NCI-H187 treated with DMSO at 0.1 percent for 48 hours (cell line): ENCODE measurements around the gene SDK2.

Source experiments
- DNase-seq: peaks from one replicate; lab custom pipeline; 2025; lab: John Stamatoyannopoulos, UW

Gene SDK2

GRCh38 chr17:73610331-73610911 lies 33.8 kb downstream of the SDK2 start:
- DNase-seq = no peak

GRCh38 chr17:73609758-73610157 lies 34.5 kb downstream of the SDK2 start:
- no peak for DNase-seq

GRCh38 chr17:73609060-73609459 lies 35.2 kb downstream of the SDK2 start:
- DNase-seq = no peak

- DNase-seq = no peak
Measured at GRCh38 chr17:73605444-73605843, 38.8 kb downstream of the SDK2 start.

GRCh38 chr17:73604476-73604875 lies 39.8 kb downstream of the SDK2 start:
- no peak for DNase-seq

GRCh38 chr17:73603971-73604370 lies 40.3 kb downstream of the SDK2 start:
- DNase-seq = no peak

- no peak for DNase-seq
Measured at GRCh38 chr17:73600103-73600871, 44.0 kb downstream of the SDK2 start.

GRCh38 chr17:73599599-73599998 lies 44.6 kb downstream of the SDK2 start:
- no peak for DNase-seq

GRCh38 chr17:73598212-73598611 lies 46.0 kb downstream of the SDK2 start:
- DNase-seq = no peak

GRCh38 chr17:73595931-73596330 lies 48.3 kb downstream of the SDK2 start:
- DNase-seq = no peak

GRCh38 chr17:73595479-73595878 lies 48.8 kb downstream of the SDK2 start:
- no peak for DNase-seq

GRCh38 chr17:73595068-73595467 lies 49.2 kb downstream of the SDK2 start:
- no peak for DNase-seq

GRCh38 chr17:73594598-73594997 lies 49.6 kb downstream of the SDK2 start:
- DNase-seq = no peak

GRCh38 chr17:73594025-73594424 lies 50.2 kb downstream of the SDK2 start:
- no peak for DNase-seq

GRCh38 chr17:73593249-73593965 lies 50.8 kb downstream of the SDK2 start:
- no peak for DNase-seq

- no peak for DNase-seq
Measured at GRCh38 chr17:73592501-73592961, 51.7 kb downstream of the SDK2 start.

GRCh38 chr17:73592079-73592415 lies 52.2 kb downstream of the SDK2 start:
- no peak for DNase-seq

- peak; percentile 79 for DNase-seq
Measured at GRCh38 chr17:73591296-73592078, 52.8 kb downstream of the SDK2 start.

GRCh38 chr17:73589363-73589980 lies 54.8 kb downstream of the SDK2 start:
- DNase-seq = no peak

GRCh38 chr17:73588891-73589290 lies 55.4 kb downstream of the SDK2 start:
- peak; percentile 51 for DNase-seq

GRCh38 chr17:73588301-73588846 lies 55.9 kb downstream of the SDK2 start:
- no peak for DNase-seq
